SU-DHL-6 (cell line): ENCODE results near the gene TGFBRAP1.

Experiments used
- H2AFZ ChIP-seq: fragments of 200-600 bp; sonication (generic); 2 replicates; pipeline ENCODE4 v1.6.1; 2014; ENCODE audit warnings: low read depth, mild to moderate bottlenecking, moderate library complexity, mixed read lengths, antibody characterized with exemption, low read length; ENCODE audit not compliant: severe bottlenecking
- H3F3A ChIP-seq: fragments of 200-600 bp; shearing (Covaris generic); 2 replicates; pipeline ENCODE4 v1.6.0; 2016; ENCODE audit warnings: antibody characterized with exemption, mild to moderate bottlenecking; ENCODE audit not compliant: insufficient read depth
- H3K27ac ChIP-seq: fragments of 200-600 bp; sonication (generic); 2 replicates; pipeline ENCODE4 v1.5.1; 2016; ENCODE audit warnings: low read depth, mild to moderate bottlenecking, low read length, moderate library complexity, mixed read lengths
- H3K27me3 ChIP-seq: fragments of 200-600 bp; sonication (generic), shearing (Covaris generic); 2 replicates; pipeline ENCODE4 v1.6.0; 2014; ENCODE audit warnings: mild to moderate bottlenecking, low read length
- H3K36me3 ChIP-seq: fragments of 200-600 bp; sonication (generic); 2 replicates; pipeline ENCODE4 v1.6.1; 2014; ENCODE audit warnings: mild to moderate bottlenecking, low read length, mixed read lengths
- H3K4me2 ChIP-seq: fragments of 300-600, 200-600 bp; shearing (Covaris generic), sonication (generic); 2 replicates; pipeline ENCODE4 v1.6.0; 2014; ENCODE audit warnings: low read length, low read depth, mild to moderate bottlenecking; ENCODE audit not compliant: poor library complexity, severe bottlenecking
- H3K4me3 ChIP-seq: fragments of 200-600 bp; sonication (generic); 2 replicates; pipeline ENCODE4 v1.5.1; 2014; ENCODE audit warnings: antibody characterized with exemption, low read length, mild to moderate bottlenecking, mixed read lengths; ENCODE audit not compliant: insufficient read depth, poor library complexity, severe bottlenecking
- H3K79me2 ChIP-seq: fragments of 200-600 bp; sonication (generic); 2 replicates; pipeline ENCODE4 v1.6.1; 2014; ENCODE audit warnings: mild to moderate bottlenecking, low read length, moderate library complexity; ENCODE audit not compliant: insufficient read depth
- H3K9ac ChIP-seq: fragments of 200-600 bp; sonication (generic); 2 replicates; pipeline ENCODE4 v1.7.0; 2014; ENCODE audit warnings: mild to moderate bottlenecking, low read length
- H3K9me2 ChIP-seq: fragments of 200-600 bp; sonication (generic); replicated peaks from 2 replicates; pipeline ENCODE4 v1.6.1; 2014; ENCODE audit warnings: low read length; ENCODE audit not compliant: insufficient read depth
- H3K9me3 ChIP-seq: fragments of 200-600 bp; sonication (generic); 2 replicates; pipeline ENCODE4 v1.6.1; 2014; ENCODE audit warnings: low read length, mixed read lengths; ENCODE audit not compliant: insufficient read depth
- H4K20me1 ChIP-seq: fragments of 200-600 bp; sonication (generic); 2 replicates; pipeline ENCODE4 v1.6.1; 2014; ENCODE audit warnings: low read depth, mild to moderate bottlenecking, antibody characterized with exemption, low read length, moderate library complexity, mixed read lengths
- EZH2phosphoT487 ChIP-seq: fragments of 200-600 bp; sonication (generic), shearing (Covaris generic); conservative IDR thresholded peaks from 2 replicates; pipeline ENCODE4 v1.6.1; 2018; ENCODE audit warnings: mild to moderate bottlenecking, antibody characterized with exemption, low read length, moderate library complexity, mixed read lengths
- TF ChIP-seq, protein P1 (sequence below): fragments of 200-600 bp; sonication (generic); IDR thresholded peaks from one replicate; pipeline ENCODE4 v1.5.1; 2017; ENCODE audit warnings: antibody characterized with exemption, mild to moderate bottlenecking, low read length, moderate library complexity; ENCODE audit not compliant: insufficient read depth, poor library complexity, severe bottlenecking

The TGFBRAP1 gene

DNA sequence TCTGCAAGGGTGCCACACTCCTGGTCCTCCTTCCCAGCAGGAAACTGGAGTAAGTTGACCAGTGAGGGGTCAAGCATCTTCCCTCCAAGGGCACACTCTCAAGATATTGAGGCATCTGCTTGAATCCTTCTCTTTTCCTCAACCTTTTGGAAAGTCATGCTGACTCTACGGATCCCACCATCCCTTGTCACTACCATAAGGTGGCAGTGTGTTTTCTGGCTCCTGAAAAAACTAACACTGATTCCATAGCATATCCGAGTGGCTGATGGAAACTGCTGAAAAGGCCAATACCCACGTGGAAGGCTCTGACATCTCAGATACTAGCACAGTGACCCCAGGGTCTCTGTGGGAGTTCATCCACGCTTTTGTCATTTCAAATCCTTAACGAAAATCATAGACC lies 50.9 kb downstream of the TGFBRAP1 start:
- Histone ChIP-seq H4K20me1 (no peaks in the 10 kb centered on the region), H3K4me2 (no peak overlapping the region), H3K27me3 (no peaks in the 10 kb centered on the region), H3K4me3 (no peak overlapping the region), H3K9me2 (no peaks in the 10 kb centered on the region), H3K9ac (no peak overlapping the region), H3K36me3 (peaks cover 15% of the 10 kb centered on the region; the same call in 1 of the 2 replicates), H2AFZ (no peak overlapping the region), H3K9me3 (no peaks in the 10 kb centered on the region), H3K27ac (no peak overlapping the region), H3K79me2 (no peaks in the 10 kb centered on the region), H3F3A (no peaks in the 10 kb centered on the region)
- TF ChIP-seq, protein P1, sequence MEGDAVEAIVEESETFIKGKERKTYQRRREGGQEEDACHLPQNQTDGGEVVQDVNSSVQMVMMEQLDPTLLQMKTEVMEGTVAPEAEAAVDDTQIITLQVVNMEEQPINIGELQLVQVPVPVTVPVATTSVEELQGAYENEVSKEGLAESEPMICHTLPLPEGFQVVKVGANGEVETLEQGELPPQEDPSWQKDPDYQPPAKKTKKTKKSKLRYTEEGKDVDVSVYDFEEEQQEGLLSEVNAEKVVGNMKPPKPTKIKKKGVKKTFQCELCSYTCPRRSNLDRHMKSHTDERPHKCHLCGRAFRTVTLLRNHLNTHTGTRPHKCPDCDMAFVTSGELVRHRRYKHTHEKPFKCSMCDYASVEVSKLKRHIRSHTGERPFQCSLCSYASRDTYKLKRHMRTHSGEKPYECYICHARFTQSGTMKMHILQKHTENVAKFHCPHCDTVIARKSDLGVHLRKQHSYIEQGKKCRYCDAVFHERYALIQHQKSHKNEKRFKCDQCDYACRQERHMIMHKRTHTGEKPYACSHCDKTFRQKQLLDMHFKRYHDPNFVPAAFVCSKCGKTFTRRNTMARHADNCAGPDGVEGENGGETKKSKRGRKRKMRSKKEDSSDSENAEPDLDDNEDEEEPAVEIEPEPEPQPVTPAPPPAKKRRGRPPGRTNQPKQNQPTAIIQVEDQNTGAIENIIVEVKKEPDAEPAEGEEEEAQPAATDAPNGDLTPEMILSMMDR = no peak
- no peak for TF ChIP-seq EZH2phosphoT487

DNA sequence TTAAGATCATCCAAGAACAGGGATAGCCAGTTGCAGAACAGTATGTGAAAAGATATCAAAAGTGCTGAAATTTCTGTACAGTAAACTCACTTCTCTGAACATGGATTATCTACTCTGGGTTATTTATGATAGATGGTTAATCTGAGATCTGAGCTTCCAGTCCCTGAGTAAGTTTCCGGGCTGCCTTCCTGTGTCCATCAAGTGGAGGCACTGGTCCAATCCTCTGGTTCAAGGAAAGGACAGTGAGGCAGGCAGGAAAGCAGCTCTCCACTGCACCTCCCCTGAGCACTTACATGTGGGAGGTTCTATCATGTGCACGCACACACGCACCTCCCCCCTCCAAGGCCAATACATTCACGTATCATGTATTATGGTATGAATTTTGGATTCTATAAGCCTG lies 55.5 kb downstream of the TGFBRAP1 start:
- no peaks in the 10 kb centered on the region for H3K79me2 ChIP-seq
- no peaks in the 10 kb centered on the region for H3K9me3 ChIP-seq
- no peak overlapping the region for H2AFZ ChIP-seq
- H3K4me2 ChIP-seq = no peak overlapping the region
- no peak overlapping the region for H3K27ac ChIP-seq
- peaks cover 15% of the 10 kb centered on the region; the same call in 1 of the 2 replicates for H3K36me3 ChIP-seq
- no peak overlapping the region for H3K9ac ChIP-seq
- H4K20me1 ChIP-seq = no peaks in the 10 kb centered on the region
- no peaks in the 10 kb centered on the region for H3K27me3 ChIP-seq
- no peaks in the 10 kb centered on the region for H3F3A ChIP-seq
- TF ChIP-seq EZH2phosphoT487 = no peak
- TF ChIP-seq, protein P1 = no peak
- no peaks in the 10 kb centered on the region for H3K9me2 ChIP-seq
- H3K4me3 ChIP-seq = no peak overlapping the region

DNA sequence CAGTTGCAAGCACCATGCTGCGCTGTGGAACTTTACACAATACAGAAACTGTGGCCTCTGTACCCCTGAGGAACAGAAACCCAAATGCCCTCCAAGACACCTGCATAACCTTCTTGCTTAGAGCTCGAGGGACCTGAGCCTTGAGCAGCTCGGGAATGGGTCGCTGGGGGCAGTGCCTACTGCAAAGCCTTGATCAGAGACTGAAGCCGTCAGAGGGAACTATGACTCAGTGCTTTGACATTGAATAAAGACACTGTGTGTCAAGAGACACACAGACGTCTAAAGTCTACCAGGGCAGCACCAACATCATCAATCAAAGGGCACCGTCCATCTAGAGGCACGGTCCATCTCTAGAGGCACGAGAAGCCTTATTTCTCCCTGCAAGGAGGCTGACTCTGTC lies 57.4 kb downstream of the TGFBRAP1 start:
- no peak overlapping the region for H3K4me2 ChIP-seq
- H3K9me2 ChIP-seq = no peaks in the 10 kb centered on the region
- H3K4me3 ChIP-seq = no peak overlapping the region
- H4K20me1 ChIP-seq = no peaks in the 10 kb centered on the region
- H3K9ac ChIP-seq = no peak overlapping the region
- H3K9me3 ChIP-seq = no peaks in the 10 kb centered on the region
- H2AFZ ChIP-seq = no peak overlapping the region
- no peaks in the 10 kb centered on the region for H3K79me2 ChIP-seq
- no peaks in the 10 kb centered on the region for H3F3A ChIP-seq
- TF ChIP-seq EZH2phosphoT487 = no peak
- TF ChIP-seq, protein P1 = no peak
- peaks cover 20% of the 10 kb centered on the region; the same call in 1 of the 2 replicates for H3K36me3 ChIP-seq
- H3K27me3 ChIP-seq = no peaks in the 10 kb centered on the region
- no peak overlapping the region for H3K27ac ChIP-seq
